ENCODE measurements around the gene AGAP1. TPM values are rescaled to one million over a fixed set of nuclear protein-coding genes. Genes with fewer than 3 reads are reported as not detected.

AGAP1 gene
- total RNA-seq, 1 donor, result 10.8 TPM

DNA sequence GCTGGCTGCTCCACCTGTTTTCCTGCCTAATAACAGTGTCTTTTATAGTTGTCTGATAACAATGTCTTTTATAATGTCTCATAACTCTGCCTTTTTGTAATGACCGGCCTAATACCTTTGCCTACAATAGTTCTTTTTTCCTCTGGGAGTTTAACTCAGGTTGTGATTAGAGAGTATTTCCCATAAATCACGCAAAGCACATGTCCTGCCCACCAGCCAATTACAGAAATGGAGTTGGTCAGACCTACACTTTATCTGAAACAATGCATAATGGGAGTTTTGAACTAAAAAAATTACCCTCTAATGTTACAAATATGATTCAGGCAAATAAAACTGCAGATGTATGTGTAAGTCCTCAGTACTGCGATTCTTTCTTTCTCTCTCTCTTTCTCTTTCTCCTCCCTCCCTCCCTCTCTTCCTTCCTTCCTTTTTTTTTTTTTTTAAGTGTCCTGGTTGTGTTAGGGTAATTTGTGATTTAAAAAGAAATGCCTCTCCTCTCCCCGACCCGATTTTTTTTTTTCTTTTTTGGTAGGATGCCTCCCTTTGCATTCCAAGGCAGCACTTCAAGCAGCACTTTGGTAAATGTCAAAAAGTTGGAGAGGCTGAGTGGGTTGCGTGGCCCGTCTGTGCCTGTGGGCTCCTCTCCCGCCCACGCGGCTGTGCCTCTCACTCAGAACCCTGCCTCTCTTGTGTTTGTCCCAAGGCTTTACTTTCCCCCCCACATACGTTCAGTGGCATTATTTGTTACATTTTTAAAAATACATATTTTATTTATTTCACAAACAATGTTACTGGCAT, 147.3 kb downstream of the AGAP1 start:
- TF ChIP-seq CTCF (IDR thresholded peaks at IDR 0.05; ENCODE audit: insufficient read depth, low read depth, low read length), result no peak
- no peak overlapping the region for H3K4me3 ChIP-seq (ENCODE audit: low read depth, low read length)
- DNase-seq (ENCODE audit: low read depth), result no peak

DNA sequence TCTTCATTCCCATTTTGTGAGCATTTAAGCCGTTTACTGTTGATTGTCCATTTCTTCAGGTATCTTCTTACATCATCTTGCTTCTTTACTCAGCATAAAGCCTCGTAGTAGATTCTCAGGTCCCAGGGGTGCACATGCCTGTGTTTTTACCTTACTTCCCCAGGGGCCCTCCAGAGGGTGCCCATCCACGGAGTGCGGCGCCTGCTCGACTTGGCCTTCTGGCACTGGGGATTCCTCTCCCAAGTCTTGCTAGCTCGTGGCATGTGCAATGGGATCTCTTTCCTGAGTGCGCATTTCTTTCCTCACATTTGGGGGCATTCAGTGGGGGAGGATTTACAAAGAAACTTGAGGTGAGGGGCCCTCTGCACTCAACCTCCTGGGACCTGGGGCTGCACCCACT, 148.1 kb downstream of the AGAP1 start:
- H3K4me3 ChIP-seq (ENCODE audit: low read depth, low read length), result no peak overlapping the region

DNA sequence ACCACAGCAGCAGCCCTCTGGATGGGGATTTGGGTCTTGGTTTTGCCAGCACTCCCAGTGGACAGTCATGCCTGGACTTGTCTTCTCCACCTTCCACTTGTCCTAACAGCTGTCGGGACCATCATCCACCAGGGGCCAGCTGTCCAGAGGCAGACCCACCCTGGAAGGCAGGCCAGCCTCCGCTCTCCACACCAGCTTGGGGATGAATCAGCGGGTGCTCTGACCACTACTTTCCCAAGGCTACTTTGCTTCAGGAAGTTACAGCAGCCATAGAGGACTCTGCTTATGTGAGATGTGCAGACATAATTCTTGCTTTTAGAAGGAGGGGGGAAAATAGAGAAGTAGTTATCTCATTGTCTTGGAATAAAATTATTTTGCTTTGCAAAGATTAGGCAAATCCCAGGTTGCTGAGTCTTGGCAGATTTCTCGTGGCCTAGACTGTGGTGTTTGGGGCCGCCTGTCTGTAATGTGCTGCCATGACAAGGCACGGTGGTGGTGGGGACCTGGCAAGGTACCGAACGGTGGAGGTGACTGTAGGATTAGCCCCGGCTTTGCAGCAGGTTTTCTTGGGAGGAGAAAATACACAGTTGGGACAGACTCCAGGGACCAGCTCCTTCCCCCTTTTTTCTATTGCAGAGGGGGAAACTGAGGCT, 148.7 kb downstream of the AGAP1 start:
- DNase-seq (ENCODE audit: low read depth), result peak; percentile 49
- H3K4me3 ChIP-seq (ENCODE audit: low read depth, low read length), result no peak overlapping the region
- peak; percentile 20 for TF ChIP-seq CTCF (IDR thresholded peaks at IDR 0.05; ENCODE audit: insufficient read depth, low read depth, low read length)

More for the DNA sequence above, 148.1 kb downstream of the AGAP1 start:
- no peak for DNase-seq (ENCODE audit: low read depth)
- TF ChIP-seq CTCF (IDR thresholded peaks at IDR 0.05; ENCODE audit: insufficient read depth, low read depth, low read length), result no peak

DNA sequence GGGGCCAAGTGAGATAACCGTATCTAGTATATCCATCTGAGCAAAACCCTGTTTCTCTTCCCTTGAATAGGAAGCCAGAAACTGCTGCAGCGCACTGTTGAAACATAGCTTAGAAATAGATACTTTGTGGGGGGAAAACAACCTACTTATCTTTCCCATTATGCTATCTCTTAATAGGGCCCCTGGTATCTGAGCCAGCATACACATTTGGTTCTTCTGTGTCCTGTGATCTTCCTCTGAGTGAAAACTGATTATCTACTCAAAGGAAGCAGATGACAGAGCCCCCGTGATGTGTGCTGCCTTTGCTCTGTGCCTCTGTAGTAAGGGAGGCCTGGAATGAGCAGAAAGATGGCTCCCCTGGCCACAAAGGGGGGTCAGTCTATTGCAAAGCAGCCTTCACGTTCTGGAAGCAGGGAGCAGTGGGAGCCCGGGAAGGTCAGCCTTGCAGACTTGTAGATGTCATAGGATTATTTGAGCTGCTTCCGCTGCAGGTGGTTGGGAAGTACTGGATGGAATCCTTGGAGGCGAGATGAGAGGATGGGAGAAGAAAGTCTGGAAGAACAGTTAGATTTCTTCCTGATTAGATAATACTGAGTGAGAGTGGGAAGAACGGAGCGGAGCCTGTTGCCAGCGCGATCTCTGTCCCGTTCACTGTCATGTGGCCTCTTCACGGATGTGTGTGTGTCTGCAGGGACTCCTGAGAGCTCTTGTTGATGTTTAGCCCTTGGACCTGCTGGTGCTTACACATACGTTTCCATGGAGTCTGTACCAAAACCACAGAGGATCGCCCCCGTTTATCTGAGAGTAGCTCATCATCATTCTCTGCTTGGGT, 150.1 kb downstream of the AGAP1 start:
- no peak overlapping the region for H3K4me3 ChIP-seq (ENCODE audit: low read depth, low read length)
- no peak for DNase-seq (ENCODE audit: low read depth)
- TF ChIP-seq CTCF (IDR thresholded peaks at IDR 0.05; ENCODE audit: insufficient read depth, low read depth, low read length), result no peak

DNA sequence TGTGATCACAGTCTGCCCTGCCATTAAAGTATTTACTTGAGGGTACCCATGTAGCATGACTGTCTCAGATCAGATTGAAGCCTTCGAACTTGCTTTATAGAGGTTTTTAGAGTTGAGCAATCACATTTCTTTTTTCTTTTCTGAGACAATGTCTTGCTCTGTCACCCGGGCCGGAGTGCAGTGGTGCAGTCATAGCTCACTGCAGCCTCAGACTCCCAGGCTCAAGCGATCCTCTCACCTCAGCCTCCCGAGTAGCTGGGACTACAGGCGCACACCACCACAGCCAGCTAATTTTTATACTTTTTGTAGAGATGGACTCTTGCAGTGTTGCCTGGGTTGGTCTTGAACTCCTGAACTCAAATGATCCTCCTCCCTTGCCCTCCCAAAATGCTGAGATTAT, 153.4 kb downstream of the AGAP1 start:
- TF ChIP-seq CTCF (IDR thresholded peaks at IDR 0.05; ENCODE audit: insufficient read depth, low read depth, low read length), result no peak
- DNase-seq (ENCODE audit: low read depth), result no peak
- H3K4me3 ChIP-seq (ENCODE audit: low read depth, low read length), result no peak overlapping the region

DNA sequence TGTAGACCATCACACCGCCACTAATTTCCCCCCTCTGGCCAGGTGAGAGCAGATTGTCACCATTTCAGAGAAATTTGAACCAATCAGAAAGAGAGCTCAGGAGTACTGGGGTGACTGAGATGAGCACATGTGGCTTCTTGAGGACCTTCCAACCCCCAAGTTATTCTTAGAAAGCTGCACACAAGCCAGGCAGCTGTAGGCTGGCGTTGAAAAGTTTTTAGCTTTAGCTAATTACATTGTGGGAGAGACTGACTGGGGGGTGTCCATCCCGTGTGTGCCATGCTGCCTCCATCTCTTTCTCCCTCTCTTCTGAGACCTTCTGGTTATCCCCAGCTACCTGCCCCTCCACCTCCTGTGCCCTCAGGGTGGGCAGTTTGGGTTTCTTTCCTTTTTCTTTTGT, 154.0 kb downstream of the AGAP1 start:
- no peak for DNase-seq (ENCODE audit: low read depth)
- no peak for TF ChIP-seq CTCF (IDR thresholded peaks at IDR 0.05; ENCODE audit: insufficient read depth, low read depth, low read length)

More for the DNA sequence above, 154.0 kb downstream of the AGAP1 start:
- H3K4me3 ChIP-seq (ENCODE audit: low read depth, low read length), result no peak overlapping the region

Measured in fibroblast of villous mesenchyme (primary cell).